H1 (cell line): ENCODE measurements around the gene SNRNP200. TPM values are rescaled to one million over a fixed set of nuclear protein-coding genes. Genes with fewer than 3 reads are reported as not detected.

Source experiments
- CTCF ChIA-PET: fragments of 300-600 bp; sonication (Branson Sonifier 250); formaldehyde crosslinking; loops from one replicate; lab custom pipeline; 2021; ENCODE audit not compliant: partially characterized antibody; lab: Charles Lee
- POLR2A ChIA-PET: fragments of 300-600 bp; sonication (Branson Sonifier 250); formaldehyde crosslinking; loops from one replicate; lab custom pipeline; 2021; ENCODE audit warnings: inconsistent platforms; ENCODE audit not compliant: partially characterized antibody; lab: Charles Lee
- DNase-seq, 2 experiments: peaks; one replicate each; pipeline versions ENCODE4 v3.0.0 to v3.0.0-alpha.2; 2010 to 2022; ENCODE audit warnings: low spot score in 2 of 2, low read depth in 1 of 2, mixed read lengths in 1 of 2
- FAIRE-seq: peaks from 2 replicates; lab custom pipeline; 2011; peaks lifted over from hg19 to GRCh38; lab: Jason Lieb, UNC
- H2AFZ ChIP-seq: 2 replicates; pipeline ENCODE4 v1.8.1; 2012; ENCODE audit warnings: low read length, inconsistent platforms
- H2AK5ac ChIP-seq: 2 replicates; pipeline ENCODE4 v1.6.1; 2013; ENCODE audit warnings: low read depth, low read length
- H2BK120ac ChIP-seq: replicated peaks from 2 replicates; pipeline ENCODE3; 2013; ENCODE audit warnings: low read depth, low read length, inconsistent platforms
- H2BK12ac ChIP-seq: 2 replicates; pipeline ENCODE4 v1.6.1; 2013; ENCODE audit warnings: low read depth, low read length
- H2BK15ac ChIP-seq: 2 replicates; pipeline ENCODE4 v1.6.1; 2013; ENCODE audit warnings: low read length
- H2BK20ac ChIP-seq: 2 replicates; pipeline ENCODE4 v1.6.1; 2013; ENCODE audit warnings: low read length
- H2BK5ac ChIP-seq: 2 replicates; pipeline ENCODE4 v1.6.1; 2013; ENCODE audit warnings: low read depth, low read length
- H3K14ac ChIP-seq: 2 replicates; pipeline ENCODE4 v1.6.1; 2013; ENCODE audit warnings: inconsistent platforms; ENCODE audit not compliant: insufficient read length
- H3K18ac ChIP-seq: 2 replicates; pipeline ENCODE4 v1.6.1; 2013; ENCODE audit warnings: low read length; ENCODE audit errors: extremely low read depth
- H3K23ac ChIP-seq: 2 replicates; pipeline ENCODE4 v1.6.1; 2013; ENCODE audit warnings: inconsistent platforms; ENCODE audit not compliant: insufficient read length
- H3K23me2 ChIP-seq: 2 replicates; pipeline ENCODE4 v1.6.1; 2013; ENCODE audit warnings: low read depth, low read length
- H3K27ac ChIP-seq: 2 replicates; pipeline ENCODE4 v1.6.1; 2011; ENCODE audit warnings: low read depth, low read length, inconsistent platforms
- H3K27me3 ChIP-seq, 4 experiments: replicated peaks in 1 of 4; 1 replicate in 1 of 4; 2 replicates in 3 of 4; pipeline versions ENCODE4 v1.6.1 to v1.8.1; 2011 to 2013; ENCODE audit warnings: low read length in 3 of 4, mild to moderate bottlenecking in 3 of 4, inconsistent platforms in 2 of 4, mixed read lengths in 2 of 4, moderate library complexity in 1 of 4; ENCODE audit not compliant: control insufficient read depth in 3 of 4, insufficient read depth in 3 of 4; ENCODE audit errors: extremely low read depth in 1 of 4
- H3K36me3 ChIP-seq, 4 experiments: 2 replicates each; pipeline versions ENCODE4 v1.6.1 to v1.8.1; 2011 to 2013; ENCODE audit warnings: mild to moderate bottlenecking in 4 of 4, low read length in 3 of 4, moderate library complexity in 2 of 4, control low read depth in 1 of 4, inconsistent platforms in 1 of 4; ENCODE audit not compliant: insufficient read depth in 4 of 4, control insufficient read depth in 2 of 4
- H3K4ac ChIP-seq: replicated peaks from 2 replicates; pipeline ENCODE3; 2013; ENCODE audit warnings: low read length, low read depth, mixed read lengths, inconsistent platforms; ENCODE audit not compliant: insufficient read length
- H3K4me1 ChIP-seq, 4 experiments: replicated peaks in 1 of 4; 1 replicate in 1 of 4; 2 replicates in 3 of 4; pipeline versions ENCODE4 v1.6.1 to v1.8.1; 2011 to 2013; ENCODE audit warnings: low read length in 3 of 4, inconsistent platforms in 2 of 4, mixed read lengths in 1 of 4; ENCODE audit not compliant: insufficient read depth in 4 of 4, control insufficient read depth in 3 of 4
- H3K4me2 ChIP-seq, 2 experiments: 2 replicates each; pipeline versions ENCODE4 v1.6.1 to v1.8.1; 2011 to 2013; ENCODE audit warnings: low read depth in 2 of 2, low read length in 2 of 2, control low read depth in 1 of 2, inconsistent platforms in 1 of 2, mild to moderate bottlenecking in 1 of 2; ENCODE audit not compliant: insufficient read depth in 1 of 2
- H3K4me3 ChIP-seq, 4 experiments: fragments of 200-600, 300-600 bp in 1 of 4; sonication (generic), shearing (Covaris generic), sonication (Bioruptor Twin) in 1 of 4; 2 replicates each; pipeline versions ENCODE4 v1.5.1 to v1.8.1; 2011 to 2016; ENCODE audit warnings: low read length in 4 of 4, low read depth in 3 of 4, control low read depth in 2 of 4, inconsistent platforms in 2 of 4, mild to moderate bottlenecking in 2 of 4, mixed read lengths in 1 of 4, moderate library complexity in 1 of 4; ENCODE audit not compliant: insufficient read depth in 2 of 4; ENCODE audit errors: extremely low read depth in 1 of 4
- H3K56ac ChIP-seq: replicated peaks from 2 replicates; pipeline ENCODE3; 2013; ENCODE audit warnings: low read depth, mild to moderate bottlenecking, mixed read lengths, low read length, inconsistent platforms; ENCODE audit not compliant: insufficient read length
- H3K79me1 ChIP-seq: 2 replicates; pipeline ENCODE4 v1.6.1; 2013; ENCODE audit warnings: low read depth, low read length, control low read depth
- H3K79me2 ChIP-seq, 2 experiments: 2 replicates each; pipeline versions ENCODE4 v1.6.1 to v1.8.1; 2012 to 2013; ENCODE audit warnings: low read length in 2 of 2, mild to moderate bottlenecking in 2 of 2, inconsistent platforms in 1 of 2; ENCODE audit not compliant: insufficient read depth in 2 of 2, control insufficient read depth in 1 of 2
- H3K9ac ChIP-seq, 4 experiments: replicated peaks in 1 of 4; 1 replicate in 1 of 4; 2 replicates in 3 of 4; pipeline versions ENCODE4 v1.6.1 to v1.8.1; 2011 to 2013; ENCODE audit warnings: low read depth in 3 of 4, low read length in 3 of 4, control low read depth in 2 of 4, mild to moderate bottlenecking in 2 of 4, moderate library complexity in 2 of 4, inconsistent platforms in 1 of 4; ENCODE audit errors: extremely low read depth in 1 of 4
- H3K9me3 ChIP-seq, 2 experiments: 2 replicates each; pipeline versions ENCODE4 v1.6.1 to v1.8.1; 2012 to 2013; ENCODE audit warnings: mild to moderate bottlenecking in 2 of 2, moderate library complexity in 2 of 2, control low read depth in 1 of 2, inconsistent platforms in 1 of 2, low read depth in 1 of 2, low read length in 1 of 2, mixed read lengths in 1 of 2; ENCODE audit not compliant: insufficient read depth in 2 of 2
- H4K20me1 ChIP-seq, 2 experiments: replicated peaks in 1 of 2; 2 replicates each; pipeline versions ENCODE3 to v1.8.1; 2011 to 2013; ENCODE audit warnings: inconsistent platforms in 2 of 2, low read length in 2 of 2, mild to moderate bottlenecking in 1 of 2; ENCODE audit not compliant: insufficient read depth in 2 of 2, control insufficient read depth in 1 of 2
- H4K5ac ChIP-seq: 2 replicates; pipeline ENCODE4 v1.6.1; 2013; ENCODE audit warnings: low read length, low read depth, mixed read lengths, inconsistent platforms; ENCODE audit not compliant: insufficient read length
- H4K8ac ChIP-seq: 2 replicates; pipeline ENCODE4 v1.8.0; 2013; ENCODE audit warnings: mild to moderate bottlenecking, moderate library complexity, low read length, inconsistent platforms; ENCODE audit not compliant: insufficient read depth; ENCODE audit errors: extremely low read depth
- H4K91ac ChIP-seq: replicated peaks from 2 replicates; pipeline ENCODE3; 2013; ENCODE audit warnings: low read length, mixed read lengths, inconsistent platforms; ENCODE audit not compliant: insufficient read length
- CBX5 ChIP-seq: fragments of 300-800, 300-1000 bp; sonication (generic); IDR thresholded peaks from 2 replicates; pipeline ENCODE4 v1.7.1; 2016; ENCODE audit warnings: antibody characterized with exemption, low read length, low read depth
- CBX8 ChIP-seq: fragments of 300-800, 300-1000 bp; sonication (generic); IDR thresholded peaks from 2 replicates; pipeline ENCODE4 v1.7.1; 2016; ENCODE audit warnings: low read depth, low read length, borderline replicate concordance
- E2F6 ChIP-seq: IDR thresholded peaks from 2 replicates; pipeline ENCODE4 v1.6.1; 2012; ENCODE audit warnings: inconsistent platforms
- EGR1 ChIP-seq: IDR thresholded peaks from 2 replicates; pipeline ENCODE4 v1.6.1; 2011; ENCODE audit warnings: low read depth, low read length, borderline replicate concordance
- GTF2F1 ChIP-seq: IDR thresholded peaks from 2 replicates; pipeline ENCODE4 v1.6.1; 2012; ENCODE audit warnings: low read depth, low read length, improper control_type of control experiment, borderline replicate concordance
- HDAC6 ChIP-seq: IDR thresholded peaks from one replicate; pipeline ENCODE4 v1.7.1; 2012; ENCODE audit warnings: low read depth, mild to moderate bottlenecking, inconsistent platforms, low read length, moderate library complexity
- JUND ChIP-seq: IDR thresholded peaks from 2 replicates; pipeline ENCODE4 v1.6.1; 2011; ENCODE audit warnings: mild to moderate bottlenecking, improper control_type of control experiment, low read length
- PHF8 ChIP-seq: fragments of 200-600 bp; sonication (generic); conservative IDR thresholded peaks from 2 replicates; pipeline ENCODE4 v1.7.1; 2012; ENCODE audit warnings: low read depth, mild to moderate bottlenecking, inconsistent platforms, low read length, moderate library complexity
- POU5F1 ChIP-seq: IDR thresholded peaks from 2 replicates; pipeline ENCODE4 v1.6.1; 2011; ENCODE audit warnings: low read depth, mild to moderate bottlenecking, low read length, moderate library complexity
- SP4 ChIP-seq: IDR thresholded peaks from 2 replicates; pipeline ENCODE4 v1.6.1; 2012; ENCODE audit warnings: low read length, inconsistent platforms
- TAF1 ChIP-seq: IDR thresholded peaks from 2 replicates; pipeline ENCODE4 v1.6.1; 2011; ENCODE audit warnings: mild to moderate bottlenecking, low read depth, low read length
- YY1 ChIP-seq: IDR thresholded peaks from 2 replicates; pipeline ENCODE4 v1.6.1; 2011; ENCODE audit warnings: low read depth, mild to moderate bottlenecking, low read length
- WGBS, 2 experiments: shearing (Covaris generic) in 1 of 2; methylation state at CpG; one replicate each; pipeline versions ENCODE4 v1.1.6 to v1.1.7; 2013 to 2015; ENCODE audit warnings: low lambda C conversion rate in 2 of 2, mixed read lengths in 2 of 2, inconsistent platforms in 1 of 2, low coverage in 1 of 2, missing lambda C conversion rate in 1 of 2; ENCODE audit not compliant: insufficient replicate concordance in 2 of 2, insufficient coverage in 1 of 2, insufficient read length in 1 of 2; ENCODE audit errors: extremely low coverage in 1 of 2, missing lambda C conversion rate in 1 of 2; 5-methylcytosine and 5-hydroxymethylcytosine counted together
- polyA plus RNA-seq, 7 experiments: library from polyadenylated mRNA; depleted of rRNA in 3 of 7; stranded (reverse) in 5 of 7; unstranded in 2 of 7; fragments of >200 nt in 5 of 7; fragments of 200-250 nt in 2 of 7; gene quantifications; 1 replicate in 5 of 7; 2 replicates in 1 of 7; 4 replicates in 1 of 7; pipeline versions ENCODE4 v1.2.1 to v1.2.3, GENCODE V29; 2011 to 2013; ENCODE audit warnings: missing spikeins in 2 of 7, mixed read lengths in 2 of 7
- total RNA-seq: library from RNA; stranded (reverse); fragmentation: NEBNext Ultra II Directional; extraction: Animal tissue kit (Norgen Biotek cat#: 25700); gene quantifications from 2 replicates; pipeline ENCODE4 v1.2.1, GENCODE V29; 2021

SNRNP200 gene
- total and polyA plus RNA-seq, 2 of the 8 experiments (the other 6 are each of a cell fraction or from before 2014, with no cell fraction given), result 190 to 289 TPM

GRCh38 chr2:96326564-96326963 is 21.2 kb upstream of the SNRNP200 start:
- DNase-seq (no peak), FAIRE-seq (no peak)
- H4K5ac ChIP-seq, result no peak overlapping the region
- no peak overlapping the region for H2BK120ac ChIP-seq
- no peak overlapping the region for H3K9ac ChIP-seq
- H3K36me3 ChIP-seq, result peaks cover 0 to 4% (median 2%) of the 10 kb centered on the region in 4 experiments; a peak in 3 of 8 replicates
- H3K56ac ChIP-seq, result no peak overlapping the region
- H3K27me3 ChIP-seq, result peaks cover 0 to 25% (median 17%) of the 10 kb centered on the region in 4 experiments; a peak in 6 of 7 replicates
- no peak overlapping the region for H4K91ac ChIP-seq
- no peak overlapping the region for H3K27ac ChIP-seq
- no peak overlapping the region for H3K14ac ChIP-seq
- POLR2A ChIA-PET, result interaction anchor here (3.1 kb wide), 1 partner anchor 10 kb away, joined by 26 read pairs; the partner anchor contains the start of gene NCAPH
- H2BK15ac ChIP-seq, result no peak overlapping the region
- H2BK5ac ChIP-seq, result no peak overlapping the region
- H2BK20ac ChIP-seq, result no peak overlapping the region
- no peak overlapping the region for H4K8ac ChIP-seq
- no peak overlapping the region for H3K18ac ChIP-seq
- H3K23me2 ChIP-seq, result peaks cover 12% of the 10 kb centered on the region; the same call in 1 of the 2 replicates
- 92% methylated on average over 8 of the region's 8 CpGs; no CpG with 5 or more reads in 1 of the 2 experiments for WGBS, 2 experiments
- H2BK12ac ChIP-seq, result no peak overlapping the region
- CTCF ChIA-PET, result interaction anchor here (1.0 to 1.5 kb wide), 2 partner anchors 18 to 182 kb away, joined by 4 to 5 read pairs; no protein-coding TSS in a partner anchor
- H4K20me1 ChIP-seq, result no peaks in the 10 kb centered on the region
- H2AK5ac ChIP-seq, result no peak overlapping the region
- H3K4me3 ChIP-seq, result no peak overlapping the region
- H2AFZ ChIP-seq, result no peak overlapping the region
- no peak overlapping the region for H3K4ac ChIP-seq
- H3K9me3 ChIP-seq, result no peaks in the 10 kb centered on the region
- peaks cover 0 to 9% (median 3%) of the 10 kb centered on the region in 4 experiments; a peak in 6 of 7 replicates for H3K4me1 ChIP-seq
- H3K79me1 ChIP-seq, result peaks cover 2% of the 10 kb centered on the region; the same call in 1 of the 2 replicates
- no peak overlapping the region for H3K23ac ChIP-seq
- no peaks in the 10 kb centered on the region for H3K79me2 ChIP-seq
- no peak overlapping the region; a peak in 1 of 4 replicates for H3K4me2 ChIP-seq
- TF ChIP-seq EGR1, result no peak
- TF ChIP-seq CBX8, result no peak
- TF ChIP-seq YY1, result no peak
- no peak for TF ChIP-seq SP4
- no peak for TF ChIP-seq PHF8
- no peak for TF ChIP-seq TAF1
- TF ChIP-seq POU5F1, result no peak
- TF ChIP-seq HDAC6, result no peak
- TF ChIP-seq GTF2F1, result no peak
- TF ChIP-seq JUND, result no peak
- TF ChIP-seq E2F6, result no peak
- no peak for TF ChIP-seq CBX5
